ENCODE measurements around the gene EIF4G3. TPM values are rescaled to one million over a fixed set of nuclear protein-coding genes. Genes with fewer than 3 reads are reported as not detected.
A peak's percentile ranks its signal among the peaks of the same experiment; 100 is the strongest.
"Not testable (repeated sequence)": the region's sequence is repeated elsewhere in the genome, so short reads cannot be mapped to it uniquely, and the experiment has no call there.

The EIF4G3 gene
- total RNA-seq, 1 experiment from 2014 or later, result 87.6 TPM

DNA sequence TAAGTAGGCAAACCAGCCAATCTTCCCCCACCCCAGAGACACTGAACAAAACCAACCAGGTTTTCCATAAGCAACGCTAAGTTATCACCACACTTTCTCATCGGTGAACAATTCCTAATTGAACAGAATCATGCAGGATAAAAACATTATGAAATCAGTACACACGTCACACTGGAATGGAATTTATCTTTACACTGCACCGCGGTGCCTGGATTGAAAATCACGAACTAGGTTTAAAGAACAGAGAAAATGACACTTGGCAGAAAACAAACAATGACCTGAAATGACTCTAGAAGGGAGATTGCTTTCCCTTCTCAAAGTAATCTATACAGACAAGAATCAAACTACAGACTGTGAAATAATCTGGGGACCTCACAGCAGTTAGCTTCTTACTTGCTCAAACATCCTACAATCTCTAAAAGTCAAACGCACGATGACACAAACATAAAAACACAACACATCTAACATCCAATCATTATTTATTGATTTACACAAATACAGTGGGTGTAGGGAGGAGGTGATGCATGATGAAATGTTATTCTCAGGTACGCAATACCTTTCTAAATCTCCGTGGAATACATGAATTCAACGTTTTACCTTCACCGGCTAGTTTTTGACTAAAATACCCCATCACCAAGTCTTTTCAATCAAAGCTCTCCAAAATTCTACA lies 1.9 kb downstream of the EIF4G3 start:
- H3K4me3 Mint-ChIP-seq (ENCODE audit: unreplicated experiment), result peak overlapping the region; percentile 84
- POLR2A ChIA-PET, result interaction anchor here (0.7 to 2.9 kb wide), 23 partner anchors 9 to 478 kb away, joined by 3 to 30 read pairs (median 4); partner anchors contain the start of gene HP1BP3
- CTCF ChIA-PET, result interaction anchor here (0.5 to 0.9 kb wide), 3 partner anchors 21 to 94 kb away, joined by 3 to 5 read pairs (median 3); no protein-coding TSS in a partner anchor

DNA sequence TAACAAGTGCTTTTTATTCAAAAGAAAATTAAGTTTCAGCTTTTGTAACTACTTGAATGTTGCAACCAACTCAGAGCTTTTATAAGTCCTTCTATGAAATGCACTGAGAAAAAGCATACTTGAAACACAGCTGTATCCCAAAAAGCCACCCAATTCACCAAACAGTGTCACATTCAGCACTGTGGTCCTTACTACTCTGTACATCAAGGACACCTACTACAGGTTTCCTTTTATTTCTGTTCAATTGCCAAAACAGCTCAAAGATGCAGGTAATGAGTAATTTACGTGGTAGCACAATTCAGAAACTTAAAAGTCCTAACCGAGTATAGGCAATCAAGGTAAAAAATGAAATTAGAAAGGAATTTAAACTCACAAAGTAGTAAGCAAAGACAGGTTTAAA lies 2.5 kb downstream of the EIF4G3 start:
- TF ChIP-seq, protein P1, sequence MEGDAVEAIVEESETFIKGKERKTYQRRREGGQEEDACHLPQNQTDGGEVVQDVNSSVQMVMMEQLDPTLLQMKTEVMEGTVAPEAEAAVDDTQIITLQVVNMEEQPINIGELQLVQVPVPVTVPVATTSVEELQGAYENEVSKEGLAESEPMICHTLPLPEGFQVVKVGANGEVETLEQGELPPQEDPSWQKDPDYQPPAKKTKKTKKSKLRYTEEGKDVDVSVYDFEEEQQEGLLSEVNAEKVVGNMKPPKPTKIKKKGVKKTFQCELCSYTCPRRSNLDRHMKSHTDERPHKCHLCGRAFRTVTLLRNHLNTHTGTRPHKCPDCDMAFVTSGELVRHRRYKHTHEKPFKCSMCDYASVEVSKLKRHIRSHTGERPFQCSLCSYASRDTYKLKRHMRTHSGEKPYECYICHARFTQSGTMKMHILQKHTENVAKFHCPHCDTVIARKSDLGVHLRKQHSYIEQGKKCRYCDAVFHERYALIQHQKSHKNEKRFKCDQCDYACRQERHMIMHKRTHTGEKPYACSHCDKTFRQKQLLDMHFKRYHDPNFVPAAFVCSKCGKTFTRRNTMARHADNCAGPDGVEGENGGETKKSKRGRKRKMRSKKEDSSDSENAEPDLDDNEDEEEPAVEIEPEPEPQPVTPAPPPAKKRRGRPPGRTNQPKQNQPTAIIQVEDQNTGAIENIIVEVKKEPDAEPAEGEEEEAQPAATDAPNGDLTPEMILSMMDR (IDR thresholded peaks at IDR 0.05; ENCODE audit: unreplicated experiment), result no peak
- peak overlapping the region; percentile 90 for H3K27ac Mint-ChIP-seq (ENCODE audit: low read depth, unreplicated experiment)
- POLR2A ChIA-PET, result interaction anchor here (0.6 to 2.9 kb wide), 21 partner anchors 9 to 609 kb away, joined by 3 to 30 read pairs (median 4); partner anchors contain the start of genes HP1BP3 and PINK1
- peaks cover 27% of the 10 kb centered on the region for H3K4me1 Mint-ChIP-seq (ENCODE audit: insufficient read depth, unreplicated experiment)
- H3K36me3 Mint-ChIP-seq (ENCODE audit: insufficient read depth, unreplicated experiment), result peaks cover 13% of the 10 kb centered on the region
- DNase-seq (ENCODE audit: unreplicated experiment), result no peak
- CTCF ChIA-PET, result interaction anchor here (0.5 to 0.9 kb wide), 2 partner anchors 21 to 93 kb away, joined by 3 to 5 read pairs; no protein-coding TSS in a partner anchor
- BruUV-seq (replicated peaks), result no TSS peak
- peak overlapping the region; percentile 84 for H3K4me3 Mint-ChIP-seq (ENCODE audit: unreplicated experiment)
- no peaks in the 10 kb centered on the region for H3K9me3 Mint-ChIP-seq (ENCODE audit: unreplicated experiment)
- intact Hi-C loops (cut with micrococcal nuclease), result no loop called here
- no peaks in the 10 kb centered on the region for H3K27me3 Mint-ChIP-seq (ENCODE audit: insufficient read depth, unreplicated experiment)

More for the DNA sequence above, 1.9 kb downstream of the EIF4G3 start:
- TF ChIP-seq, protein P1 (IDR thresholded peaks at IDR 0.05; ENCODE audit: unreplicated experiment), result no peak
- H3K27me3 Mint-ChIP-seq (ENCODE audit: insufficient read depth, unreplicated experiment), result no peaks in the 10 kb centered on the region
- peak overlapping the region; percentile 90 for H3K27ac Mint-ChIP-seq (ENCODE audit: low read depth, unreplicated experiment)
- DNase-seq (ENCODE audit: unreplicated experiment), result peak; percentile 51
- BruUV-seq (replicated peaks), result TSS peak; percentile 89
- peaks cover 27% of the 10 kb centered on the region for H3K4me1 Mint-ChIP-seq (ENCODE audit: insufficient read depth, unreplicated experiment)
- no peaks in the 10 kb centered on the region for H3K9me3 Mint-ChIP-seq (ENCODE audit: unreplicated experiment)
- intact Hi-C loops (cut with micrococcal nuclease), result no loop called here
- peaks cover 7% of the 10 kb centered on the region for H3K36me3 Mint-ChIP-seq (ENCODE audit: insufficient read depth, unreplicated experiment)

DNA sequence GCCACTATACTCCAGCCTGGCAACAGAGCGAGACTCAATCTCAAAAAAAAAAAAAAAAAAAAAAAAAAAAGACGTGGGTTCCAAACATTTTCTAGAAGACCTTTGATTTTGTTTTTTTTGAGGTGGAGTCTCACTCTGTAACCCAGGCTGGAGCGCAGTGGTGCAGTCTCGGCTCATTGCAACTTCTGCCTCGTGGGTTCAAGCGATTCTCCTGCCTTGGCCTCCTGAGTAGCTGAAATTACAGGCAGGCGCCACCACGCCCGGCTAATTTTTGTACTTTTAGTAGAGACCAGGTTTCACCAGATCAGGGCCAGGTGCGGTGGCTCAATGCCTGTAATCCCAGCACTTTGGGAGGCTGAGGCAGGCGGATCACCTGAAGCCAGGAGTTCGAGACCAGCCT lies 3.6 kb downstream of the EIF4G3 start:
- peaks cover 27% of the 10 kb centered on the region for H3K4me1 Mint-ChIP-seq (ENCODE audit: insufficient read depth, unreplicated experiment)
- H3K9me3 Mint-ChIP-seq (ENCODE audit: unreplicated experiment); BruUV-seq (replicated peaks); H3K4me3 Mint-ChIP-seq (ENCODE audit: unreplicated experiment); CTCF ChIA-PET; DNase-seq (ENCODE audit: unreplicated experiment); H3K27ac Mint-ChIP-seq (ENCODE audit: low read depth, unreplicated experiment); H3K27me3 Mint-ChIP-seq (ENCODE audit: insufficient read depth, unreplicated experiment); intact Hi-C loops (cut with micrococcal nuclease): not testable (repeated sequence)
- POLR2A ChIA-PET, result interaction anchor here (0.6 to 2.6 kb wide), 4 partner anchors 15 to 63 kb away, joined by 3 to 7 read pairs (median 3); no protein-coding TSS in a partner anchor
- H3K36me3 Mint-ChIP-seq (ENCODE audit: insufficient read depth, unreplicated experiment), result peaks cover 24% of the 10 kb centered on the region

DNA sequence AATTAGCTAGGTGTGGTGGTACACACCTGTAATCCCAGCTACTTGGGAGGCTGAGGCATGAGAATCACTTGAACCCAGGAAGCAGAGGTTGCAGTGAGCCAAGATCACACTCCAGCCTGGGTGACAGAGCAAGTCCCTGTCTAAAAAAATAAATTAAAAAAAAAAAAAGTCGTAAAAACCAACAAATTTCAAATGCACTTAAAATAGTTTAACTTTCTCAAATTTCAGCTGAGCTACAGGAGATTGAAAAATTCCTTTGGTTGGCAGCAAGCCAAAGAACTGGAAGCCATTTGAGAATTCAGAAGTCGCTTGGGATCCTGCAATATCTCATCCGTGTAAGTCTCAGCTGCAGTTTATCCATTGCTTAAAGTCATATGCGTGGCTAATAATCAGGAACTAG lies 5.9 kb downstream of the EIF4G3 start:
- BruUV-seq (replicated peaks); intact Hi-C loops (cut with micrococcal nuclease); H3K9me3 Mint-ChIP-seq (ENCODE audit: unreplicated experiment); H3K4me3 Mint-ChIP-seq (ENCODE audit: unreplicated experiment); DNase-seq (ENCODE audit: unreplicated experiment); H3K27me3 Mint-ChIP-seq (ENCODE audit: insufficient read depth, unreplicated experiment); CTCF ChIA-PET; H3K27ac Mint-ChIP-seq (ENCODE audit: low read depth, unreplicated experiment): not testable (repeated sequence)
- H3K4me1 Mint-ChIP-seq (ENCODE audit: insufficient read depth, unreplicated experiment), result peaks cover 27% of the 10 kb centered on the region
- H3K36me3 Mint-ChIP-seq (ENCODE audit: insufficient read depth, unreplicated experiment), result peaks cover 38% of the 10 kb centered on the region
- POLR2A ChIA-PET, result interaction anchor here (0.6 kb wide), 1 partner anchor 75 kb away, joined by 3 read pairs; no protein-coding TSS in a partner anchor

DNA sequence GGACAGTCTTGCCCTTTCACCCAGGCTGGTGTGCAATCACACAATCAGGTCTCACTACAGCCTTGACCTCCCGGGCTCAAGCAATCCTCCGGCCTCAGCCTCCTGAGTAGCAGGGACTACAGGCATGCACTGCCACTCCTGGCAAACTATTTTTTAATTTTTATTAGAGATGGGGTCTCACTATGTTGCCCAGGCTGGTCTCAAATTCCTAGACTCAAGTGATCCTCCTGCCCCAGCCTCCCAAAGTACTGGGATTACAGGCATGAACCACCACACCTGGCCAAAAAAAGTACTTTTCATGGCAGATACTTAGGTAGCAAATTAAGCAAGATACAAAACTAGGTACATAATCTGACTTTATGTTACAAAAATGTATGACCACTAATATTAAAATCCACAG lies 8.3 kb downstream of the EIF4G3 start:
- Mint-ChIP-seq H3K4me3 (ENCODE audit: unreplicated experiment) (no peak overlapping the region), H3K27me3 (ENCODE audit: insufficient read depth, unreplicated experiment) (no peaks in the 10 kb centered on the region), H3K4me1 (ENCODE audit: insufficient read depth, unreplicated experiment) (peaks cover 27% of the 10 kb centered on the region), H3K9me3 (ENCODE audit: unreplicated experiment) (no peaks in the 10 kb centered on the region), H3K27ac (ENCODE audit: low read depth, unreplicated experiment) (no peak overlapping the region), H3K36me3 (ENCODE audit: insufficient read depth, unreplicated experiment) (peaks cover 45% of the 10 kb centered on the region)
- no peak for DNase-seq (ENCODE audit: unreplicated experiment)
- intact Hi-C loops (cut with micrococcal nuclease), result no loop called here
- POLR2A ChIA-PET, result no interaction called here
- CTCF ChIA-PET, result interaction anchor here (0.6 kb wide), 2 partner anchors 17 to 674 kb away, joined by 3 to 4 read pairs; no protein-coding TSS in a partner anchor
- BruUV-seq (replicated peaks), result no TSS peak
- TF ChIP-seq, protein P1 (IDR thresholded peaks at IDR 0.05; ENCODE audit: unreplicated experiment), result no peak

Data from MCF 10A (cell line).